C1 segment of cervical spinal cord (tissue), 14 donors: Measurements from ENCODE around the gene AGAP1.

ENCODE experiments used
- DNase-seq, 14 donors: peaks; one replicate each; lab custom pipeline; 2025; lab: John Stamatoyannopoulos, UW

The AGAP1 gene

DNA sequence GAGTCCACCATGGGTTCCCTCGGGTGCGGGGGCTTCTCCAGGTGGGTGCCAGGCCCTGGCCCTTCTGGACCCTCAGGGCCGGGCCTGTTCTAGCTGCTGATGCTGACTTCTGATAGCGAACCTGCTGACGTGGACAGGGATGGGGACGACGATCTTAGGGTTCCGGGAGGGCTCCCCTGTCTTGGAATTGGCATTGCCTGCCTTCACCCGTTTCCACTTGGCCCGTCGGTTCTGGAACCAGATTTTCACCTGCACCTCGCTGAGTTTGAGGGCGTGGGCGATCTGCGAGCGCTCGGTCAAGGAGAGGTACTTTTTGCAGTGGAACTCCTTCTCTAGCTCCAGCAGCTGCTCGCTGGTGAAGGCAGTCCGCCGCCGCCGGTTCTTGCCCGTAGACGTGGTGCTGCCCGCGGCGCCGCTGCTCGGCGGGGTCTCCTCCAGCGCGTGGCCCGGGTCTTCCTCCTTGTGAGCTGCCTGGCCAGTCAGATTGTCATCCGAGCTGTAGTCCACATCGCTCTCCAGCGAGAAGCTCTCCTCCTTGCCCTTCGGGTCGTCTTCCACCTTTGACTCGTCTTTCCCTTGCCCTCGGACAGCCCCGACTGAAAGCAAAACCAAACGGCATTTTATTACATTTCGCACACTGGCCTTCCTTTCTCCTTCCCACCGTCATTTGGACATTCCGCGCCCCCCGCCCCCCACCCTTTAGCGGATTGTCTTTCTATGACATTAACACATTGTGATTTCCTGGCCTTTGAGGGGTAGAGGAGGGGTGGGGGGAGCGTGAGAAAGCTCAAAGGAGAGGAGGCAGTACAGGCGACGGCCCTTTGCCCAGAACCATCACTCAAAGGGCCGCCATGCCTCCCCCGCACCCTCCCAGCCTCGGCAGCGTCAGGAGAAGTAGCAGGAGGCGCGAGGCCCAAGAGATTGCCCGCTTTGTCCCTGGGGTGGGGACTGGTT, 672.3 kb downstream of the AGAP1 start:
- no peak for DNase-seq

DNA sequence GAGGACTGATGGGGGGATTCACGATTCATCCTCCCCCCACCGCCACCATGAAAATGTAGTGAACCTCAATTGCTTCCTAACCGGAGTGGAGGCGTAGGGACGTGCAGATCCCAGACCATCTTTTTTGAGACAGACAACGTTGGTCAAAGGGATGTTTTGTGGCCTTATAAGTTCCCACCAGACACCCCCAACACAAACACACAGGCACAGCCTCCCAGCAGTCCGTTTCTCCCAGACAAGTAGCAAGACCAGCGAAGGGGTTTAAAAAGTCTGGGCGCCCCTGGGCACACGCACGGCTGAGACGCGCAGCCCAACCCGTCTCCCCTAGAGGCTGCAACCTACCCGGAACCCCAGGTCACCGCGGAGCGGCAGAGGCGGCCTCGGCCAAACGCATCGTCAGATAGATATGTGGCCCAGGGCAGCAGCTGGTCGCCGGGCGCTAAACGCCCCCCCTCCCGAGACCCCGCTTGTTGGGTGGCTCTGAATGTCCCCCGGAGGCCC, 673.0 kb downstream of the AGAP1 start:
- DNase-seq: no peak

DNA sequence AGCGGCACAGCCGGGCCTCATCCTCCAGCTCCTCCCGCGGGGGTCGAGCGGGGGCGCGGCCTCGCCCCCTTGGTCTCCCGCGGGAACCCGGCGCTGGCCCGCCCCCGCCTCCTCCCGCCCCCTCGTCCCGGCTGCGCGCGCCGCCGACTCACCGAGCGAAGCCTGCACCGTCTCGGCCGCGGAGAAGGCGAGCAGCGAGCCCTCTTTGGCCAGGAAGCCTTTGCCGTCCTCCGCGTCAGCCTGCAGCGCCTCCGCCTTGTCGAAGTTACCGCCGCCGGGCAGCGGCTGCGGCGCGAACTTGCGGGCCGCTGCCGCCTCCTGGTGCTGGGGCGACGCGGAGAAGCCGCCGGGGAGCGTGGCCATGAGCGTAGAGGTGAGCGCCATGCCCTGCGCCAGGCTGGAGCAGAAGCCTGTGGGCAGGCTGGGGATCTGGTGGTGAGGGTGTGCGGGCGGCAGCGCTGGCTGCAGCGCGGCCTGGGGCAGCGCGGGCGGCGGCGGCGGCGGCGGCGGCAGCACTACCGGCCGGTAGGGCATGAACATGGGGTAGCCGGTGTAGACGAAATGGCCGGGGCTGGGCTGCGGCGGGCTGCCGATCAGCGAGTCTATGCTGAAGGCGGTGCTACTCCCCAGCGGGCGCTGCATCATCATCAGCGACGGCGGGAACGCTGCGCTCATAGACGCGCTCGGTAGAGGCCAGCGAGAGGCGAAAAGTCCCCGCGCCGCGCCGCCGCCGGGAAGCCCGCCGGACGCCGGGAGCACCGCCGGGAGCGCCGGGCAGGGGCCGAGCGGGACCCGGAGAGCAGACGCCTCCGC, 673.7 kb downstream of the AGAP1 start:
- peak in 2 of 14 donors; percentile 24 to 33 for DNase-seq

- peak in 8 of 14 donors; percentile 20 to 68 (median 26) for DNase-seq
Measured at GRCh38 chr2:236168110-236169080, 674.6 kb downstream of the AGAP1 start, which contains the start of gene GBX2. Gene GBX2, minus strand, starts transcription at chr2:236168386. Its CDS starts 415 bp downstream, at chr2:236167971.

DNA sequence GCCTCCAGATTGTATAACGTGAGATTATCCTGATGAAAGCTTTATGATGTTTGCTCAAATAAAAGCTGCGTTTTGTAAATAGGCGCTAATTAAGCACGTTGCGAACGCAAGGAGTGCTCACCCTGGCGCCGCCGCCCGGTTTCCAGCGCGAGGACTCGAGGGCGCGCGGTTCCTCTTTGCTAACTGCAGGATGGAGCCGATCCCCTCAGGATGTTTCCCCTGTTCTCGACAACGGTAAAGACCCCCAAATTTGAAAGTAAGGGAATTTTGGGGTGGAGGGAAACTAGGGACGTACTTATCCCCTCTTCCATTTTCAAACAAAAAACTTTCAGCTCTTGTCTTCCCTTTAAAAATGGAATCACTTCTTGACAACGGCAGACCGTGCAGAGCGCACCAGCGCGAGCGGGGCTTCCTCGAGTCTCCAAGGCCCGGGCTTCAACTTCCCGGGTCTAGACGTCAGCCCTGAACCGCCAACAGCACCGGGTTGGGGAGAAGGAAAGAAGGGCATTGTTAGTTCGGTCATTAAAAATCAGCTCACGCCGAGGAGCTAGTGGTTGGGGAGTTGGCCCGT, 675.4 kb downstream of the AGAP1 start:
- no peak for DNase-seq

GRCh38 chr2:236169741-236170589, 676.1 kb downstream of the AGAP1 start:
- DNase-seq: no peak

DNA sequence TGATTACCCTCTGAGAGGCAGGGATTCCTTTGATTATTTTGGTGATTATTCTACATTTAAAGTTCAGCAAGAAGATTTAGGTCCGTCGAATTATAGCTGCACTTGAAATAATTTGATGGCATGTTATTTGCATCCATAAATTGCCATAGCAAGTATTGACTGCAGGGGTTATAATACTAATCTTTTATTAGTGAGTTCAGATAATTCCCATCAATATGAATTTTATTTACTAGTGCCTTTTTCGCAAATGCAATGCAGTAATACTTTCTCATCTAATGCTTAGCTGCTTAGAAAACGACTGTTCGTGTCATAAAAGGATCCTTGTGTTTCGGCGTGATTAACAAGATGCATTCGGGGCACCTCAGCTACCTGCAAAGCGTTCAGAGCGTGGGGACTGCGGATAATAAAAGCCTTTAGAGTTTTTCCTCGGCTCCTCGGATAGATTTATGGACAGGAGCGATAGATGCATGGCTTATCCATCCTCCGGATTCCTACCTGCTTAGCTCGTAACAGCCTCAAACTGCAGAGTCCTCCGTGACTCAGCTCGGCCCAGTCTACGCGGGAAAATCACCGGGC, 676.8 kb downstream of the AGAP1 start:
- DNase-seq: no peak

GRCh38 chr2:236171181-236171679, 677.4 kb downstream of the AGAP1 start:
- DNase-seq: no peak

DNA sequence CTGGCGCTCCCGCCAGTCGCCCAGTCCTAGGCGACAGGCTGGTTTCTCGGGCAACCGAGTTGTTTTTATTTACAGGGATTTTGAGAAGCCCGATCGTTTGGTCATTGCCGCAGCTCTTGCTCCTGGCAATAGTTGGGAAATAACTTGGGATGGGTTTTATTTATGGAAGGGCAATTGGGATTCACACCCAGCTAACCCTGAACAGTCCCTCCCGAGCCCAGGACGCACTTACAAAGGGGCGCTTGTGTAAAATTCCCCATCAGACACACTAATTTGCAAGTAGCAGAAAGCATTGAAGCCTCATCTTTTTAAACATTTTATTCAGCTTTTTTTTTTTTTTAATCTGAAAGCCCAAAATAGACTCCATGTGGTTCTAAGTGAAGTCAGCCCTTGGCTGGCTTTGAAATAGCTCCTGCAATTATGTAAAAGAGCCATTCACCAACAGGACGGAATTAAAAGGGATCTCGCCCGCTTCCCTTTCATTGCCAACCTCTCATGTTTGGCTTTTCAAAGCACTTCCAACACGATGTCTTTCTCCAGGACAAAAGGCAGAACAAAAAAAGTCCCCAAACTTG, 677.9 kb downstream of the AGAP1 start:
- peak in 4 of 14 donors; percentile 36 to 47 (median 42) for DNase-seq

DNA sequence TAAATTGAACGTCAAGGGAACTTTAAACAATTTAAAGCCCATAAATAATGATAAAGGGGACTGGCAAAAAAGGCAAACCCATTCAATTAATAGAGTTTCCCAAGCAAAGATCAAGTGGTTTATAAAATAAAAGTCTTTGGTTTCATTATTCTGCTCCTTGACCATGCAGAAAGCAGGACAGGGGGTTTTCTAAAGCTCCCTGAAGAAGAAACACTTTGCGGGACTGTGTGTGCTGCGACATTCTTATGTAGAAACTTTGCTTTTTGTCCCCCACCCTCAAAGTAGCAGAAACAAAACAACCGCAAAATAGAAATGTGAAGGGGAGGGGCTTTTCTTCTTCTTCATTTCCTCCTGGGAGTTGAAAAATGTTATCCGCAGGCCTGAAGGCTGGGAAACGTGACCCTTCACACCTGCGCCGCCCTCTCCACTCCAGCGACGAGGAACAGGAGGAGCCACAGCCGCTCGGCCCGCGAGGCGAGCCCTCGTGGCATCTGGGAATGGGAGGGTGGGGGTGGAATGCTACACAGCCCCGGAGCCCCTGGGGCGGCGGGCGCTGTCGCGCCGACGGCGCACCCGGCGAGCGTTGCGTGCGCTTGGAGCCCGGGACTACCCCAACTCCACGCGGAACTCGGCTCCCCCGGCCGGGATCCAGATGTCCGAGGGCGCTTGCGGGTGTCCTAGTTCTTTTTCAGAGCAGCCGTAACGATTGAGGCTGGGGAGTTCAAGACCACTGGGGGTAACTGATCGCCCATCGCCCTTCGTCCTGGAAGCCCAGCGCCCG, 678.6 kb downstream of the AGAP1 start:
- DNase-seq: no peak

DNA sequence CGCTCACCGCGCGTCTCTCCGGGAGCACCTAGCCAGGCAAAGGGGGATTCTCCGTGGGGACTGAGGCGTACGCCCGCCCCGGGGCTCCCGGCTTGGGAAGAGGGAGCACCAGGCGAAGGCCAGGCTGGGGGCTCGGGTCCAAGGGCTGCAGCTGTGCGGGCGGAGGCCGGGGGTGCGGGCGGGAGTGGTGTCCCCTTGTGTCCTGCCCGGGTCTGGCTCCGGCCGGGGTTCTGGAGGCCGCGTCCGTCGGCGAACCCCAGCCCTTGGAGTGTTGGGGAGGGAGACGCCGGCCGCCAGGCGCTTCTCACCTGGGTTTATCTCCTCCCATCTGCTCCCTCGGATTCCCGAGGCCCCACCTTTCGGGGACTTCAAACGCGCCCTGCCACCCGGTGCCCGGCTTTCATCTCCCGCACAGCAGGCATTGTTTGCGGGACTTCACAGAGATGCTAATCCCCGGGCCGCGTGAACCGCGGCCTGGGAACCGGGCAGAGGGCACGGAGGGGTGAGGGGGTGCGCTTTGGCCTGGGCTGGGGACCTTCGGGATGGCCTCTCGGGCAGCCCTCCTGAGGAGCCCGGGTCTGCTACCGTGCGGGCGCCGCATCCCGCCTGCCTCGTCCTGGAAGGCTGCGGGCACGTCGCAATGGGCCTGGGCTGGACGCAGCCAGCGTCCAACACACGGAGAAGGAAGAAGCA, 679.3 kb downstream of the AGAP1 start:
- DNase-seq: no peak

- DNase-seq: no peak
Measured at GRCh38 chr2:236173729-236174607, 680.1 kb downstream of the AGAP1 start.

GRCh38 chr2:236175548-236176150, 681.8 kb downstream of the AGAP1 start:
- no peak for DNase-seq

GRCh38 chr2:236176417-236176816, 682.6 kb downstream of the AGAP1 start:
- DNase-seq: no peak

GRCh38 chr2:236176951-236177350, 683.1 kb downstream of the AGAP1 start:
- no peak for DNase-seq

DNA sequence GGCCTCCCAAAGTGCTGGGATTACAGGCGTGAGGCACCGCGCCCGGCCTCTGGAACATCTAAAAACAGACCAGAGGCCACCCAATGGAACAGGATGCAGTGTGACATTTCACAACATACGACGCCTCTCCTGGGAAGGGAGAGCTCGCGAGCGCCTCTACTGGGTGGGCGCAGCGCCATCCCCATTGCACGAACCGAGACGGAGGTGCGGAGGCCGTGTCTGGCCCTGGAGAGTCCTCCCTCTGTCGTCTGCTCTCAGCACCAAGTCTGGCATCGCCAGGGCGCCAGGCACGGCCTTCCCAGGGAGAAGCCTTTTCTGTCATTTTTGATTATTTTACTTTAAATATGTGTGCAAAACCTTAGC, 683.7 kb downstream of the AGAP1 start:
- peak in 1 of 14 donors; percentile 28 for DNase-seq
